Measurements from ENCODE around the gene CGREF1.
A peak's percentile ranks its signal among the peaks of the same experiment; 100 is the strongest.

The CGREF1 gene

GRCh38 chr2:27053776-27054175 lies 65.2 kb downstream of the CGREF1 start:
- TF ChIP-seq CTCF (conservative IDR thresholded peaks at IDR 0.05): no peak
- H3K27ac ChIP-seq: no peak overlapping the region

GRCh38 chr2:27053321-27053720 lies 65.6 kb downstream of the CGREF1 start:
- TF ChIP-seq CTCF (conservative IDR thresholded peaks at IDR 0.05): no peak
- H3K27ac ChIP-seq: no peak overlapping the region

GRCh38 chr2:27051902-27052645 lies 66.9 kb downstream of the CGREF1 start:
- no peak for TF ChIP-seq CTCF (conservative IDR thresholded peaks at IDR 0.05)
- peak overlapping the region; percentile 85 for H3K27ac ChIP-seq

GRCh38 chr2:27050996-27051901 lies 67.7 kb downstream of the CGREF1 start, which contains the start of gene AGBL5:
Gene AGBL5 (plus strand): TSS chr2:27051668. CDS start chr2:27052959, 1,291 bp downstream.
- no peak for TF ChIP-seq CTCF (conservative IDR thresholded peaks at IDR 0.05)
- H3K27ac ChIP-seq: peak within 1 kb of the TSS; percentile 85
